ENCODE results near the gene PAH.

GRCh38 chr12:102821149-102821548, 95.9 kb downstream of the PAH start:
- TF ChIP-seq CTCF (IDR thresholded peaks at IDR 0.05) (no peak), POLR2A (IDR thresholded peaks at IDR 0.05) (no peak)
